H9 (cell line): ENCODE results near the gene SYNPO2. TPM values are rescaled to one million over a fixed set of nuclear protein-coding genes. Genes with fewer than 3 reads are reported as not detected.

Experiments used
- DNase-seq: peaks from one replicate; pipeline ENCODE4 v3.0.0-alpha.2; 2017
- H2AFZ ChIP-seq: one replicate; pipeline ENCODE4 v1.6.1; 2013; ENCODE audit warnings: mild to moderate bottlenecking, low read length, control low read depth, moderate library complexity
- H2AK5ac ChIP-seq: 2 replicates; pipeline ENCODE4 v1.6.1; 2013; ENCODE audit warnings: low read length, control low read depth, mixed read lengths; ENCODE audit not compliant: insufficient read length
- H2BK120ac ChIP-seq: one replicate; pipeline ENCODE4 v1.6.1; 2013; ENCODE audit warnings: low read depth, mild to moderate bottlenecking, low read length, control low read depth, inconsistent platforms; ENCODE audit not compliant: poor library complexity, severe bottlenecking
- H2BK12ac ChIP-seq: 2 replicates; pipeline ENCODE4 v1.6.1; 2013; ENCODE audit warnings: low read length, control low read depth, mixed read lengths, low read depth; ENCODE audit not compliant: insufficient read length
- H2BK15ac ChIP-seq: 2 replicates; pipeline ENCODE4 v1.6.1; 2013; ENCODE audit warnings: low read depth, low read length, control low read depth
- H2BK20ac ChIP-seq: one replicate; pipeline ENCODE4 v1.6.1; 2013; ENCODE audit warnings: low read depth, mild to moderate bottlenecking, low read length, control low read depth, inconsistent platforms; ENCODE audit not compliant: poor library complexity, severe bottlenecking
- H2BK5ac ChIP-seq: 2 replicates; pipeline ENCODE4 v1.6.1; 2013; ENCODE audit warnings: low read length, control low read depth, mixed read lengths; ENCODE audit not compliant: insufficient read length
- H3K14ac ChIP-seq: 2 replicates; pipeline ENCODE4 v1.6.1; 2013; ENCODE audit warnings: low read length, control low read depth; ENCODE audit not compliant: insufficient read depth
- H3K18ac ChIP-seq: 2 replicates; pipeline ENCODE4 v1.6.1; 2013; ENCODE audit warnings: low read depth, mild to moderate bottlenecking, mixed read lengths, low read length, control low read depth; ENCODE audit not compliant: insufficient read length
- H3K23ac ChIP-seq: 2 replicates; pipeline ENCODE4 v1.6.1; 2013; ENCODE audit warnings: low read length, control low read depth, mixed read lengths, low read depth; ENCODE audit not compliant: insufficient read length
- H3K23me2 ChIP-seq: 2 replicates; pipeline ENCODE4 v1.6.1; 2013; ENCODE audit warnings: low read depth, mild to moderate bottlenecking, mixed read lengths, low read length, control low read depth; ENCODE audit not compliant: insufficient read length, poor library complexity, severe bottlenecking
- H3K27ac ChIP-seq: 2 replicates; pipeline ENCODE4 v1.5.1; 2013; ENCODE audit warnings: low read length, control low read depth, mixed read lengths, low read depth; ENCODE audit not compliant: insufficient read length
- H3K27me3 ChIP-seq: 2 replicates; pipeline ENCODE4 v1.6.1; 2013; ENCODE audit warnings: low read length, control low read depth, inconsistent platforms; ENCODE audit not compliant: insufficient read depth
- H3K4ac ChIP-seq: 2 replicates; pipeline ENCODE4 v1.6.1; 2013; ENCODE audit warnings: low read depth, mild to moderate bottlenecking, control low read depth, inconsistent platforms, low read length, moderate library complexity
- H3K4me1 ChIP-seq: 2 replicates; pipeline ENCODE4 v1.6.1; 2013; ENCODE audit warnings: low read length, control low read depth, inconsistent platforms; ENCODE audit not compliant: insufficient read depth
- H3K4me2 ChIP-seq: 2 replicates; pipeline ENCODE4 v1.6.1; 2013; ENCODE audit warnings: low read length, control low read depth, mixed read lengths; ENCODE audit not compliant: insufficient read length, insufficient read depth
- H3K56ac ChIP-seq: 2 replicates; pipeline ENCODE4 v1.6.1; 2013; ENCODE audit warnings: low read depth, mild to moderate bottlenecking, mixed read lengths, low read length, control low read depth; ENCODE audit not compliant: insufficient read length
- H3K79me1 ChIP-seq: 2 replicates; pipeline ENCODE4 v1.6.1; 2013; ENCODE audit warnings: low read depth, mild to moderate bottlenecking, moderate library complexity, low read length, control low read depth, inconsistent platforms; ENCODE audit not compliant: insufficient read depth, poor library complexity, severe bottlenecking
- H3K79me2 ChIP-seq: 2 replicates; pipeline ENCODE4 v1.6.1; 2013; ENCODE audit warnings: low read length, control low read depth, inconsistent platforms; ENCODE audit not compliant: insufficient read depth
- H3K9ac ChIP-seq: 2 replicates; pipeline ENCODE4 v1.6.1; 2013; ENCODE audit warnings: low read length, control low read depth, mixed read lengths; ENCODE audit not compliant: insufficient read length; ENCODE audit errors: extremely low read depth
- H3K9me3 ChIP-seq: one replicate; pipeline ENCODE4 v1.6.1; 2013; ENCODE audit warnings: low read depth, low read length, inconsistent platforms; ENCODE audit not compliant: control insufficient read depth
- H3T11ph ChIP-seq: one replicate; pipeline ENCODE4 v1.6.1; 2013; ENCODE audit warnings: mild to moderate bottlenecking, low read length, control low read depth, inconsistent platforms
- H4K20me1 ChIP-seq: one replicate; pipeline ENCODE4 v1.6.1; 2013; ENCODE audit not compliant: control insufficient read depth, insufficient read length, insufficient read depth
- H4K5ac ChIP-seq: 2 replicates; pipeline ENCODE4 v1.6.1; 2013; ENCODE audit warnings: low read depth, mild to moderate bottlenecking, mixed read lengths, low read length, control low read depth; ENCODE audit not compliant: insufficient read length
- H4K8ac ChIP-seq: replicated peaks from 2 replicates; pipeline ENCODE4 v1.6.1; 2013; ENCODE audit warnings: low read length, control low read depth, mixed read lengths, low read depth; ENCODE audit not compliant: insufficient read length
- H4K91ac ChIP-seq: 2 replicates; pipeline ENCODE4 v1.6.1; 2013; ENCODE audit warnings: low read depth, mild to moderate bottlenecking, moderate library complexity, mixed read lengths, low read length, control low read depth; ENCODE audit not compliant: insufficient read length
- H3K27ac Mint-ChIP-seq, 3 experiments: 2 replicates in 2 of 3; 3 replicates in 1 of 3; pipeline ENCODE4 v1.8.0; 2020 to 2021; ENCODE audit warnings: mixed read lengths in 3 of 3, mild to moderate bottlenecking in 1 of 3, moderate library complexity in 1 of 3
- H3K27me3 Mint-ChIP-seq: 2 replicates; pipeline ENCODE4 v1.8.0; 2021; ENCODE audit warnings: low read depth, mild to moderate bottlenecking, moderate library complexity, mixed read lengths
- H3K36me3 Mint-ChIP-seq, 3 experiments: 2 replicates in 2 of 3; 3 replicates in 1 of 3; pipeline ENCODE4 v1.8.0; 2020 to 2021; ENCODE audit warnings: low read depth in 3 of 3, mixed read lengths in 3 of 3; ENCODE audit not compliant: insufficient read depth in 1 of 3
- H3K4me1 Mint-ChIP-seq, 2 experiments: 2 replicates each; pipeline ENCODE4 v1.8.0; 2020; ENCODE audit warnings: mixed read lengths in 2 of 2
- H3K4me3 Mint-ChIP-seq, 2 experiments: 2 replicates in 1 of 2; 3 replicates in 1 of 2; pipeline ENCODE4 v1.8.0; 2020 to 2021; ENCODE audit warnings: mild to moderate bottlenecking in 2 of 2, mixed read lengths in 2 of 2, moderate library complexity in 1 of 2
- H3K9me3 Mint-ChIP-seq, 2 experiments: 2 replicates in 1 of 2; 3 replicates in 1 of 2; pipeline ENCODE4 v1.8.0; 2020; ENCODE audit warnings: mild to moderate bottlenecking in 2 of 2, mixed read lengths in 2 of 2, moderate library complexity in 1 of 2
- CTCF ChIP-seq: fragments of 200-600 bp; sonication (generic); conservative IDR thresholded peaks from 3 replicates; pipeline ENCODE4 v1.8.0; 2021; ENCODE audit warnings: antibody characterized with exemption, mild to moderate bottlenecking
- WGBS: extraction: QIAGEN DNeasy Blood & Tissue Kit; methylation state at CpG from one replicate; pipeline ENCODE4 v1.1.7; 2013; ENCODE audit warnings: missing lambda C conversion rate, low lambda C conversion rate, mixed read lengths; ENCODE audit not compliant: insufficient read length; ENCODE audit errors: extremely low coverage; 5-methylcytosine and 5-hydroxymethylcytosine counted together
- total RNA-seq: library from RNA; stranded (reverse); gene quantifications from 2 replicates; pipeline ENCODE4 v1.2.1, GENCODE V29; 2021

SYNPO2 gene
- total RNA-seq, 1 experiment from 2014 or later: 1.1 TPM

GRCh38 chr4:118904418-118904817 is 15.8 kb downstream of the SYNPO2 start:
- H3K4me1 ChIP-seq: no peaks in the 10 kb centered on the region
- H4K8ac ChIP-seq: no peak overlapping the region
- no peaks in the 10 kb centered on the region for H3K23me2 ChIP-seq
- no peak overlapping the region for H3K23ac ChIP-seq
- no peak overlapping the region for H3K9ac ChIP-seq
- DNase-seq: no peak
- H2BK15ac ChIP-seq: no peak overlapping the region
- no peak overlapping the region for H2AK5ac ChIP-seq
- H4K20me1 ChIP-seq: no peaks in the 10 kb centered on the region
- no peaks in the 10 kb centered on the region for H3K79me2 ChIP-seq
- no peak overlapping the region for H3K27ac ChIP-seq
- no peaks in the 10 kb centered on the region for H3K27me3 ChIP-seq
- no peaks in the 10 kb centered on the region for H3K9me3 ChIP-seq
- no peak overlapping the region for H3K18ac ChIP-seq
- H2BK20ac ChIP-seq: no peak overlapping the region
- no peaks in the 10 kb centered on the region for H3K4me1 Mint-ChIP-seq
- H2BK120ac ChIP-seq: no peak overlapping the region
- H3K36me3 Mint-ChIP-seq: no peaks in the 10 kb centered on the region
- H3T11ph ChIP-seq: no peak overlapping the region
- no peaks in the 10 kb centered on the region for H3K79me1 ChIP-seq
- no peak overlapping the region for H2AFZ ChIP-seq
- TF ChIP-seq CTCF: no peak
- H3K4me2 ChIP-seq: no peak overlapping the region
- no peak overlapping the region for H3K27ac Mint-ChIP-seq
- H3K4me3 Mint-ChIP-seq: no peak overlapping the region
- H4K91ac ChIP-seq: no peak overlapping the region
- H3K14ac ChIP-seq: no peak overlapping the region
- no CpG with 5 or more reads among the region's 3 CpGs for WGBS
- H3K56ac ChIP-seq: no peak overlapping the region
- peaks cover 2% of the 10 kb centered on the region; the same call in 1 of the 2 replicates for H3K27me3 Mint-ChIP-seq
- no peak overlapping the region for H3K4ac ChIP-seq
- H2BK5ac ChIP-seq: no peak overlapping the region
- H4K5ac ChIP-seq: no peak overlapping the region
- H3K9me3 Mint-ChIP-seq: no peaks in the 10 kb centered on the region
- H2BK12ac ChIP-seq: no peak overlapping the region
